GM13977 (cell line): ENCODE measurements around the gene ARHGAP19.

Source experiments
- DNase-seq: peaks from one replicate; pipeline ENCODE4 v3.0.0; 2012; ENCODE audit warnings: low spot score
- CTCF ChIP-seq: IDR thresholded peaks from 2 replicates; pipeline ENCODE4 v1.5.1; 2012; ENCODE audit warnings: mild to moderate bottlenecking, control low read depth; ENCODE audit not compliant: insufficient read depth; ENCODE audit errors: extremely low read depth, missing control alignments
- in situ Hi-C: fragments of 300-500 bp; cut with MboI; formaldehyde crosslinking; loops from one replicate; pipeline ENCODE4 v1.12.0; 2022; ENCODE audit warnings: low sequenced_read_pairs, low pct_unique_long_range_greater_than_20kb, mixed read lengths, inconsistent platforms; ENCODE audit not compliant: unreplicated experiment

The ARHGAP19 gene

DNA sequence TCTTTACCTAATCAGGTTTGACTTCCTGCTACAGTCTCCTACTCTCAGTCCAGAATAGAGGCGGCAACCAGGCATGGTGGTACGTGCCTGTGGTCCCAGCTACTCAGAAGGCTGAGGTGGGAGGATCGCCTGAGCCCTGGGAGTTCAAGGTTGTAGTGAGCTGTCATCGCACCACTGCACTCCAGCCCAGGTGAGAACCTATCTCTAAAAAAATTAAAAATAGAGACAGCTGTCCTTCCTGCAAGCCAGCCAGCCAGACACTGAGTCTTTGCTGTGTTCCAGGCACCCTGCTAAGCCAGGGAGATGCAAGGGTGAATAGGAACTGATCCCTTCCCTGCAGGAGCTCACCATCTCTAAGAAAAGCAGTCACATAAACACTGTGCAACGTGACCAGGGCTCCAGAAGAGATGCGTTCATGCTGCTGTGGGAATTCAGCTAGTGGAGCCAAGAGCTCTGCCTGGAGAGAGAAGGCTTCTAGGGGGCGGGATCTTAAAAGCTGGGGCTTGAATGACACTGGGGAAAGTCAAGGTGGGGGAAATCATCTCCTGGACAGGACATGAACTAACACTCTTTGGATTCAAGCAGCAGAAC is 84.6 kb downstream of the ARHGAP19 start:
- TF ChIP-seq CTCF, result no peak
- no peak for DNase-seq
- in situ Hi-C loops, result no loop called here

DNA sequence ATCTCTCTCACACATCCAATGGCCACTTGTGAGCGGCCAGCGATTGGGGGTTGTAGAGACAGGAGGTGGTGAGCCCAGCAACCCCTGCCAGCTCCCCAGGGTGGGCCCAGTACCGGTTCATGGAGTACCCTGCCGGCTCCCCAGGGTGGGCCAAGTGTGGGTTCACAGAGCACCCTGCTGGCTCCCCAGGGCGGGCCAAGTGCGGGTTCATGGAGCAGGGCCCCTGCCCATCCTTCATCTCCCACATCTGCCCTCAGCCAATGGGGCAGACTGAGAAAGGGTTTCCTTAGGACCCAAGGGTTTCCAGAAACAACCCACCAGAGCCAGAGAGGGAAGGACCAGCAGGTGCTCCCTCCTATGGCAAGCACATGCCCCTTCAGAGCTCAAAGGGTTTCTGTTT is 85.3 kb downstream of the ARHGAP19 start:
- DNase-seq, result no peak
- in situ Hi-C loops, result no loop called here
- TF ChIP-seq CTCF, result no peak

- in situ Hi-C loops, result no loop called here
- no peak for TF ChIP-seq CTCF
- no peak for DNase-seq
Observed at GRCh38 chr10:97204826-97205679, 87.4 kb downstream of the ARHGAP19 start.

DNA sequence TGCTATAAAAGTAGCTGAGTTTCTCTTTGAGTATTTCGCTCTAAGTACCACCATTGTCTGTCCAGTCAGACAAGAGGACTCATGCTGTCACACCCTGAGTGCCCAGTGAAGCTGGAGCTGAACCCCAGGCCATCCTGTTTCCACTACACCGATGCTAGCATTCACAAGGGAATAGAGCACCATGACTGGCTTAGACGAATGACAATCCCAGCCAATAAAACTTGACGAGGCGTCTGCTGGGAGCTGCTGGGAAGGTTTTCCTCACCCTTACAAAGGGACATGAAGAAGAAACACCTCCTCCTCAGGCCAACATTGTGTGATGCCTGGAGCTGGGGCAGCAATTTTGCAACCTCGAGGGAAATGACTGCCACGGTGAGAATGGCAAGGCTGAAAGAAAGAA is 89.2 kb downstream of the ARHGAP19 start:
- no peak for DNase-seq
- no peak for TF ChIP-seq CTCF
- in situ Hi-C loops, result no loop called here

DNA sequence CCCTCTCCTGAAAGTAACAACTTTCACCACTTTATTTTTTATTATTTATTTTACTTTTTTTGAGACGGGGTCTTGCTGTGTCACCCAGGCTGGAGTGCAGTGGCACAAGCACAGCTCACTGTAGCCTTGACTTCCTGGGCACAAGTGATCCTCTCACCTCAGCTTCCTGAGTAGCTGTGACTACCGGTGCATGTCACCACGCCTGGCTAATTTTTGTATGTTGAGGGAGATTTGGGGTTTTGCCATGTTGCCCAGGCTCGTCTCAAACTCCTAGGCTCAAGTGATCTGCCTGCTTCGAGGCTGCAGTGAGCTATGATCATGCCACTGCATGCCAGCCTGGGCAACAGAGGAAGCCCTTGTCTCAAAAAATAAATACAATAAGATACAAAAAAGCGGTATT is 91.8 kb downstream of the ARHGAP19 start:
- in situ Hi-C loops, result no loop called here
- no peak for TF ChIP-seq CTCF
- no peak for DNase-seq

DNA sequence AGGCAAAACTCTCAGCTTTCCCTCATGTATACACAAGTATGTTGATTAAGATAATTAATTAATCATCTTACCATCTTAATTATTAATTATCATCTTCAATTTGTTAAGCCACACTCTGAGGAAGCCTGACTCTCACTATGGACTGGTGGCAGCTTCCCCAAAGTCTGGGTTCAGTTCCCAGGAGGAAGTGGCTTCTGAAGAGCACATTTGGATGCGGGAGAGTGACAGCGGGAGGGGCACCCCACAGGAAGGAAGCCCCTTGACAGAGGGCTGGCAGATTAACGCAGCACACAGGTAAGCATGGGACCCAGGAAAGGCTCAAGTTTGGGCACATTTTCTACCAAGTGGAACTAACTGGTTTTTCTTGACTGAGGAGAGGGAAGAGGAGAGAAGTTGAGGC is 93.3 kb downstream of the ARHGAP19 start:
- no peak for DNase-seq
- in situ Hi-C loops, result no loop called here
- TF ChIP-seq CTCF, result no peak
